Muscle layer of duodenum (tissue), 2 donors: ENCODE data around the gene MILR1.
A peak's percentile ranks its signal among the peaks of the same experiment; 100 is the strongest.

Experiments used
- H3K27ac ChIP-seq: one replicate; pipeline ENCODE4 v1.7.0; 2013; ENCODE audit warnings: mild to moderate bottlenecking, low read length
- H3K27me3 ChIP-seq: one replicate; pipeline ENCODE4 v1.7.0; 2013; ENCODE audit warnings: low read depth, mild to moderate bottlenecking, control low read depth, low read length
- H3K36me3 ChIP-seq, 2 donors: one replicate each; pipeline ENCODE4 v1.7.0; 2013; ENCODE audit warnings: low read length in 2 of 2, control low read depth in 1 of 2, mild to moderate bottlenecking in 1 of 2; ENCODE audit not compliant: insufficient read depth in 2 of 2, control insufficient read depth in 1 of 2
- H3K4me1 ChIP-seq, 2 donors: one replicate each; pipeline ENCODE4 v1.7.0; 2013; ENCODE audit warnings: low read length in 2 of 2, mild to moderate bottlenecking in 2 of 2, control low read depth in 1 of 2, moderate library complexity in 1 of 2; ENCODE audit not compliant: insufficient read depth in 2 of 2, control insufficient read depth in 1 of 2
- H3K4me3 ChIP-seq, 2 donors: one replicate each; pipeline ENCODE4 v1.7.0; 2013; ENCODE audit warnings: low read length in 2 of 2, low read depth in 1 of 2, mild to moderate bottlenecking in 1 of 2
- H3K9me3 ChIP-seq, 2 donors: one replicate each; pipeline ENCODE4 v1.7.0; 2013; ENCODE audit warnings: low read length in 2 of 2, control low read depth in 1 of 2, mild to moderate bottlenecking in 1 of 2; ENCODE audit not compliant: control insufficient read depth in 1 of 2
- donor health status: healthy.

MILR1 gene

DNA sequence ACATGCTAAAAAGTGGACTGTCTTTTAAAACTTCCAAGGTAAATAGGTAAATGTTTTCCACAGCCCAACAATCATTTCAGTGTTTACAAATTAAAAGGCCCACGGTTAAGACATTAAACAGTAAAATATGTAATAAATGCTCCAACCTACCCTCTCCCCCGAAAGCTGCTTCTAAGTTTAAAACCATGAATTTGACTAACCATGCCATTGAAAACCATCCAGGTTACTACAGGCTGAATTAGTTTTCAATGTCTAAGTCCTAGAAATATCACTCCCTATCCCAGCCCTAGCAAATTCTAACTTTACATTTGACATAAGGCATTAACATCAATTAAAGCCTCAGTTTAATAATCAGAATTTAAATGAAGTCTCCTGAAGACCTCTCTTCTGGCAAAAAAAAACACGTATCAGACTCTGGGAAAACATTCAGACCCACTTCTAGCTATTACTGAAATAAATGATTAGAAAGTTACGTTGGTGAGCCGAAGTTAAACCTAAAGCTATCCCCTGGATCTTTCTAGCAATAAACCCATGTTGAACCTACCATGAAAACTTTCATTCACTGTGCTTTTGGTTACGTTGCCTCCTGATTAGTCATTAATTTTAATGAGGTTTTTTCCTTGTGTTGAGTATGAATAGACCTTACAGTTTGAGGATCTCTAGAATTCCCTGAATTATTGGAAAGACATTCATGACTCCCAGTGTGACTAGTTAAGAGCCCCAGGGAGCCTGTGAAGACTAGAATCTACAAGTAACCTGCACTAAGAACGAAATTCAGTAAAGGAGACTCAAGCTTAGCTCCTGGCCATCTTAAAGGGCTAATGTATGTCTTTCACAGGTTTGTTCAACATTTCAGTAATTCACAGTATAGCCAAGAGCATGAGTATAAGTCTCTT lies 49.6 kb downstream of the MILR1 start:
- no peaks in the 10 kb centered on the region for H3K27me3 ChIP-seq
- no peaks in the 10 kb centered on the region for H3K9me3 ChIP-seq
- peaks cover 14 to 80% of the 10 kb centered on the region in 2 donors for H3K4me1 ChIP-seq
- H3K27ac ChIP-seq = peak overlapping the region; percentile 82
- H3K36me3 ChIP-seq = peaks cover 59 to 60% of the 10 kb centered on the region in 2 donors
- no peak overlapping the region for H3K4me3 ChIP-seq

DNA sequence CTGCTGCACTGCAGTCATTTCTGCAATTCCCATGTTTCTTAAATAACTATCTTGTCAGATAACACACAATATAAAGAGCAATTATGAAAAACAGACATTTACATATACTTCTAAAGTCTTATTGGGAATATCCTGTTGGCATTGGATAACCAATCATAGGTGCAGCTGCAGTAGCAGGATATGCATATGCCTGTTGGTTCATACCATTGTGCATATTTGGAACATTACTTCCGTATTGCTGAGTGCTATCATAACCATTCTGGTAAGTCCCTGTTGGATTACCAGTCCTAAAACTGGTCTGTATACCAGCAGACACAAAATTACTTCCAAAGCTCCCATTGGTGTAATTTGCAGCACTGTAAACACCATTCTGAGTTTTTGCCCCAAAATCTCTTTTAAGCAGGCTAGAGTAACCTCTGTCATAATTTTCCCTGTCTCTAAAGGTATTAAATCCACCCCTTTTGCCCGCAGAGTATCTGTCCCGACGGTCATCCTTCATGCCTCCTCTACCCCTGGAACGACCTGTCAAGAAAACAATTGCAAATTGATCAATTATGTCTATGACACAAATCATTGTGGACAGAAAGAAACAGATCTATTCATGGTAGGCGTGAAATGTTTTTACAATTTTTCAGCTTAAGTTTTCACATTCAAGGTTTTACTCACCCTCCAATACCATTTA lies 51.0 kb downstream of the MILR1 start:
- peaks cover 21 to 77% of the 10 kb centered on the region in 2 donors for H3K4me1 ChIP-seq
- H3K27me3 ChIP-seq = no peaks in the 10 kb centered on the region
- H3K27ac ChIP-seq = no peak overlapping the region
- H3K4me3 ChIP-seq = no peak overlapping the region
- no peaks in the 10 kb centered on the region for H3K9me3 ChIP-seq
- peaks cover 72 to 74% of the 10 kb centered on the region in 2 donors for H3K36me3 ChIP-seq

DNA sequence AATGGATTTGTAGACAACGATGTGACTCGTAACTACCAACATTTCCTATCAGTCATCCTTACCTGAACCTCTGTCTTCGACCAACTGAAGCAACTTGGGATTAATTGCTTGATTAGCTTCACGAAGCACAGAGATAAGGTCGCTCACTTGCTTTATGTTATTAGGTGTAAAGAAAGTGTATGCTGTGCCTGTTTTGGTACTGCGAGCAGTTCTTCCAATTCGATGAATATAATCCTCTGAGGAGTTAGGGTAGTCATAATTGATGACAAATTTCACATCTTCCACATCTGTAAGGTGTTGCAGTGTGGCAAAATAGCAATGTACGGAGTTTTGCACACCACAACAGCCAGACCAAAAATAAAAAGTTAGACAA lies 51.6 kb downstream of the MILR1 start:
- Histone ChIP-seq H3K36me3 (peaks cover 74 to 78% of the 10 kb centered on the region in 2 donors), H3K4me3 (no peak overlapping the region), H3K4me1 (peaks cover 21 to 73% of the 10 kb centered on the region in 2 donors), H3K9me3 (no peaks in the 10 kb centered on the region), H3K27ac (no peak overlapping the region), H3K27me3 (no peaks in the 10 kb centered on the region)

DNA sequence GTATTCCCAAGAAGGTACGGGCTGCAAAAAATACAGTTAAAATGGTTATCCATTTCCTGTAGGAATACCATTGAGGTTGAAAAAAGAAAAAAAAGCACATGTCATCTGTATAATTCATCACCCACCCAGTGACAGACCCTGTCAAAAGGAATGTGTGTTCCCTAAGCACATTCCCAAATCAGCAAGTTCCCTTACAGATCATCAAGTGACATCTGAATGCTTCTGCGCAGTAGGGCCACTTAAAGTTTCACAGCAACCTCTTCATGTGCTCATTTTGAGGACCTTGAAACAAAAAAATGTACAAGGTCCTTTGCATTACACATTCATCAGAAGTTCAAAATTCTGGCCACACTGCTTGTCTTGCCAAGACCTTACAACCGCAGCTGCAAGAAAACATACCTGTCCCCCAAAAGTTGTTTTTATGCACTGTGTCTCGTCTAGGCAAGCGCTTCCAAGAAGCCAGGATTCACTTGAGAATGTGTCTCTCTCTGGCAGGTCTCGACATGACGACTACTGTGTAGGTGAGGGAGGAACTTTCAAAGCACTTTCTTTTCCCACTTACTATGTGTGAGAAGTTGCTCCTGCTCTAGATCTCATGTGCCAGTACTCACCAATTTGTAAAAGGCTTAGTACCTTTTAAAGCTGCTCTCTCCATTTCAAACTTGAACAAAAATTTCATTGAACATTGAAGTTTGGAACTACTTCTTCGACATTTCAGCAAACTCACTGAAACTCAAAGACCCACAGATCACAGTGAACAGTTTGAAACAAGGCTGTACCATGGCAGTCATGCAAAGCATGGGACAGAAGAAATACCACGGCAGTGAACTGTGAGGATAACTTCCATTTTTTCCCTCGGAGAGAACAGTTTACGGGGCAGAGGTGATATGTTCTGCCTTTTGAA lies 52.2 kb downstream of the MILR1 start:
- Histone ChIP-seq H3K4me3 (no peak overlapping the region), H3K27ac (no peak overlapping the region), H3K4me1 (peaks cover 21 to 67% of the 10 kb centered on the region in 2 donors), H3K36me3 (peaks cover 74 to 80% of the 10 kb centered on the region in 2 donors), H3K9me3 (no peaks in the 10 kb centered on the region), H3K27me3 (no peaks in the 10 kb centered on the region)

DNA sequence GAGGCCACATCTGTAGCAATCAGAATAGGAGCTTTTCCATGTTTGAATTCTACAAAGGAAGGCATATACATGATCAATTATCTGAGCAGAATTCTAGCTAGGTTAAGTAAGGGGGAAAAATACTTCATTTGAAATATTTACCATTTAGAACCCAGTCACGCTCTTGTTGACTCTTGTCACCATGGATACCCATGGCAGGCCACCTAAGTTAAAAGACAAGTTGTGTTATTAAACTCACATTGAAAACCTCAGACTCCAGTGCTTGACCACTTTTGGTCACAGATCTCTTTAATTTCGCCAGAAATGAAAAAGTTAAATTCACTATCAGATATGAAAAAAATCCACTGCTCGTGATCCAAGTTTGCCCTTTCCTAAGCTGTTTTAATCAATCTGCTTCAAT lies 53.1 kb downstream of the MILR1 start:
- Histone ChIP-seq H3K4me1 (peaks cover 21 to 67% of the 10 kb centered on the region in 2 donors), H3K36me3 (peaks cover 74 to 86% of the 10 kb centered on the region in 2 donors), H3K27ac (no peak overlapping the region), H3K4me3 (peak overlapping the region in 1 of 2 donors; percentile 23), H3K9me3 (no peaks in the 10 kb centered on the region), H3K27me3 (no peaks in the 10 kb centered on the region)

DNA sequence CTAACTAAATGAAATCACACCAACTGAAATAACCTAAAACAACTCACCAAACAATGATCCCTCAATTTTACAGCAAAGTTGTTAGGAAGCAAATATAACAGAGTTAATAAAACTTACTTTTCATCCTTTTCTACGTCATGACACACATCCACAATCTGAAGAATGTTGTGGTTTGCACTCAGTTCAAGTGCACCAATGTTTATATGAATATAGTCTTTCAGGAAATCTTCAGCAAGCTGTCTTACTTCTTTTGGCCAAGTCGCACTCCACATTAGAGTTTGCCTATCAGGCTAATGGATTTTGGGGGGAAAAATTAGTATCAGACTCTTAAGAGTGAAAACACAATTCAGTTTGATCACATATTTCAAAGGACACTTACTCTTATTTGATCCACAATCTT lies 53.9 kb downstream of the MILR1 start:
- peak overlapping the region; percentile 5 to 23 for H3K4me3 ChIP-seq
- no peaks in the 10 kb centered on the region for H3K9me3 ChIP-seq
- H3K4me1 ChIP-seq = peaks cover 21 to 62% of the 10 kb centered on the region in 2 donors
- no peaks in the 10 kb centered on the region for H3K27me3 ChIP-seq
- H3K27ac ChIP-seq = peak overlapping the region; percentile 100
- H3K36me3 ChIP-seq = peaks cover 73 to 85% of the 10 kb centered on the region in 2 donors

DNA sequence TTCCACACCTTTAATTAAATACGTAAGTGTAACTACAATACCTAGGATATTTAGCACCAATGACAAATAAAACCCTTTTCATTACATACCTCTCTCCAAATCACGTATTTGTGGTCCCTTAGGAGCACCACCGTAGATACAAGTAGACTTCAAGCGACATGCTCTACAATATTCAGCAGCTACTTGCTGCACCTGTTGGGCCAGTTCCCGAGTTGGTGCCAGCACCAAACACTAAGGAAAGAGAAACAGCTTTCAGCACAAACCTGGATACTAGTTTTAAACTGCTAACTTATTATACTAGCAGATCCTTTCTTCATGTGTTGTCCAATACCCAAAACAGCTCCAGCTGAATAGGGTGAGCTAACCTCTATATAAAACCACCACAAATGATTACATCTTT lies 54.4 kb downstream of the MILR1 start:
- H3K27ac ChIP-seq = peak overlapping the region; percentile 100
- H3K4me3 ChIP-seq = peak overlapping the region; percentile 83 to 100
- no peaks in the 10 kb centered on the region for H3K27me3 ChIP-seq
- H3K9me3 ChIP-seq = no peaks in the 10 kb centered on the region
- H3K4me1 ChIP-seq = peaks cover 21 to 64% of the 10 kb centered on the region in 2 donors
- H3K36me3 ChIP-seq = peaks cover 68 to 80% of the 10 kb centered on the region in 2 donors

DNA sequence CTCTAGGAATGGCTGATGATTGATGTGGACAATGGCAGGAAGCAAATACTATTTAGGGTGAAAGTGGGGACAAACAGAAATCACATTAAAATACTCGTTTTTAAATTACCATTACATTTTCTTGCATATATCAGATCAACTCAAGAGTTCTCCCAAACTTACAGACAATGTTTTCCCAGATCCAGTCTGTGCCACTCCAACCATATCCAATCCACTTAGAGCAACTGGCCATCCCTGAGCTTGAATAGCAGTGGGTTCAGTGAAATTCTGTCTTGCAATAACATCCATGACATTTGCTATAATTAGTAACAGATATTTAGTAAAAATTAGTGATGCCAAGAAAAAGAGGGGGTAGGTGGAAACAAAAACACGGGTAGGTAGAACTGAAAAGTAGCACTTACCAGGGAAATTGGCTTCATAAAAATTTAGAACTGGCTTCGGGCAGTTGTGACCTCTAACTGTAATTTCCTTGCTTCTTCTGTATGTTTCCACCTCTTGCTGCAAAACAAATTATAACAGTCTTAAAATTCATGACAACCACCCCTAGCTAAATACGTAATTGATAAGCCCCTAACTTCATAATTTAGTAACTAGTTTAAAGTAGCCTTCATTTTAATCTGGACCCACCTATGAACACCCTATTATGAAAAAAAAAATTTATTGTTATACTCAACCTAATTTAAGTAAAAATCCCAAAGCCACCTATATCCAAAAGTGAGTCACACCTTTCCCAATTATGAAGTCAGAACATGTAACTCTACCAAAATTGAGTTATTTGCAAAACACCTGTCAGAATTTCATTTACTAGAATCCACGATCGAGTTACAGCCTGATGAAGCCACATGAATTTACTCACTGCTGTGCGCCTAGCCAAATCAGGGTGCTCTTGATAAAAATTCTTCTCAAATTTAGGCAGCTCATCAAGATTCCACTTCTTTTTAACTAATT lies 55.2 kb downstream of the MILR1 start:
- Histone ChIP-seq H3K9me3 (no peaks in the 10 kb centered on the region), H3K4me3 (peak overlapping the region; percentile 83 to 100), H3K27ac (peak overlapping the region; percentile 100), H3K36me3 (peaks cover 62 to 75% of the 10 kb centered on the region in 2 donors), H3K27me3 (no peaks in the 10 kb centered on the region), H3K4me1 (peaks cover 21 to 66% of the 10 kb centered on the region in 2 donors)

DNA sequence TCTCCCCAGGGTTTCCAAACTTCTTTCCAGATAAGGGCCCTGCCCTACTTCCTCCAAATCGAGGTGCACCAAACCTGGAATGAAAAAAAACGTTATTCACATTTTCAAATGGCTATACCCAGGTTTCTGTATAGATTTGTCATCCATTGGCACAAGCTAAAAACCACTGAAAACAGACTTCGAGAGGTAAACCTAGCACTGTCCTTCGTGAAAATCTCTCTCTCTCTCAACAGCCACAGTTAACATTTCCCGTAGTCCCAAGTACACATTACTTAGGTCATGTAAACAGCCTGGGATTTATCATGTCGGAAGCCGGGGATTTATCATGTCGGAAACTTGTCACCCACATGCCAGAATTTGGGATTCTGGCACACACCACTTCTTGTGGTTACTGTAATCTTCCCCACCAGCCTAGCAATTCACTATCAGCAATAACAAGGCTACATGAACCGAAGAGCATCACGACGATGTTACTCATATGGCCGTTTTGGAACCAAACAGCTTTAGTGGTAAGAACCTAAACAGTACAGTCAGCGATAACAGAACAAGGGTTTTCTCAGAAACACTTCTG lies 55.9 kb downstream of the MILR1 start:
- Histone ChIP-seq H3K4me1 (peaks cover 21 to 67% of the 10 kb centered on the region in 2 donors), H3K4me3 (peak overlapping the region; percentile 83 to 100), H3K36me3 (peaks cover 56 to 72% of the 10 kb centered on the region in 2 donors), H3K9me3 (no peaks in the 10 kb centered on the region), H3K27me3 (no peaks in the 10 kb centered on the region), H3K27ac (peak overlapping the region; percentile 100)
